Ectodermal cell (in vitro differentiated cells): ENCODE measurements around the gene LLGL1.

Source experiments
- H3K27ac ChIP-seq: 2 replicates; pipeline ENCODE4 v1.7.0; 2013; ENCODE audit warnings: mild to moderate bottlenecking, low read depth, low read length; ENCODE audit not compliant: insufficient read depth, poor library complexity, severe bottlenecking
- H3K27me3 ChIP-seq: 2 replicates; pipeline ENCODE4 v1.7.0; 2013; ENCODE audit warnings: mild to moderate bottlenecking, low read length; ENCODE audit not compliant: insufficient read depth, control insufficient read depth, poor library complexity, severe bottlenecking
- H3K36me3 ChIP-seq: one replicate; pipeline ENCODE4 v1.7.0; 2013; ENCODE audit warnings: low read length; ENCODE audit not compliant: control insufficient read depth, insufficient read depth
- H3K4me1 ChIP-seq: one replicate; pipeline ENCODE4 v1.7.0; 2013; ENCODE audit warnings: low read length; ENCODE audit not compliant: control insufficient read depth, insufficient read depth
- H3K4me3 ChIP-seq: 2 replicates; pipeline ENCODE4 v1.7.0; 2013; ENCODE audit warnings: low read depth, low read length, control low read depth; ENCODE audit not compliant: insufficient read depth
- H3K9me3 ChIP-seq: 2 replicates; pipeline ENCODE4 v1.7.0; 2013; ENCODE audit warnings: mild to moderate bottlenecking, low read length, moderate library complexity; ENCODE audit not compliant: control insufficient read depth
- WGBS, 2 experiments: methylation state at CpG; one replicate each; pipeline ENCODE4 v1.1.7; 2013; ENCODE audit warnings: missing lambda C conversion rate in 2 of 2; 5-methylcytosine and 5-hydroxymethylcytosine counted together

LLGL1 gene

DNA sequence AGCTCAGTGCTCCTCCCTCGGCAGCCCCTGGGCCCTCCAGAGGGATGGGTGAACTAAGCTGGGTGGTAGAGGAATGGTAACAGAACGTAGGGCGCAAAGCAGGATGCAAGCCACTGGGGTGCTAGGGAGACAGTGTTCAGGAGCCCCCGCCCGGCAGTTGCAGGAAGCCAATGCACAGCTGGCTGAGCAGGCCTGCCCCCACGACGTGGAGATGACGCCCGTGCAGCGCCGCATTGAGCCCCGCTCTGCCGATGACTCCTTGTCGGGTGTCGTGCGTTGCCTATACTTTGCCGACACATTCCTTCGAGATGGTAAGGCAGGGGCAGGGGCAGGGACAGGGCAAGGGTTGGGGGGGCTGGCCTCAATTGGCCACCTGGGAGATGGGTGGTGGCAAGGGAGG is 12.9 kb downstream of the LLGL1 start:
- no peaks in the 10 kb centered on the region for H3K9me3 ChIP-seq
- WGBS, 2 experiments = 94 to 96% methylated on average over 18 of the region's 18 CpGs
- no peaks in the 10 kb centered on the region for H3K4me1 ChIP-seq
- H3K27me3 ChIP-seq = no peaks in the 10 kb centered on the region
- H3K4me3 ChIP-seq = no peak overlapping the region
- no peak overlapping the region for H3K27ac ChIP-seq
- H3K36me3 ChIP-seq = peaks cover 68% of the 10 kb centered on the region

DNA sequence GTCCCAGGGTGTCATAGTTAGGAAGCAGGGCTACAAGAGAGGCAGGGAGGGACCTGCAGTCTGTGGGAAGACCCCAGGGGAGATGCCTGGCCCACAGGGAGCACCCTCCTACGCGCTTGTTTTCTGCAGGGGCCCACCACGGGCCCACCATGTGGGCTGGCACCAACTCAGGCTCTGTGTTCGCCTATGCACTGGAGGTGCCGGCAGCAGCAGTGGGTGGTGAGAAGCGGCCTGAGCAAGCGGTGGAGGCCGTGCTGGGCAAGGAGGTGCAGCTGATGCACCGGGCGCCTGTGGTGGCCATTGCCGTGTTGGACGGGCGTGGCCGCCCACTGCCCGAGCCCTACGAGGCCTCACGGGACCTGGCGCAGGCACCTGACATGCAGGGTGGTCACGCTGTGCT is 15.0 kb downstream of the LLGL1 start:
- H3K4me1 ChIP-seq = no peaks in the 10 kb centered on the region
- no peak overlapping the region for H3K4me3 ChIP-seq
- H3K27me3 ChIP-seq = no peaks in the 10 kb centered on the region
- no peak overlapping the region for H3K27ac ChIP-seq
- WGBS, 2 experiments = 96 to 97% methylated on average over 19 of the region's 19 CpGs
- H3K36me3 ChIP-seq = peaks cover 60% of the 10 kb centered on the region
- H3K9me3 ChIP-seq = no peaks in the 10 kb centered on the region

DNA sequence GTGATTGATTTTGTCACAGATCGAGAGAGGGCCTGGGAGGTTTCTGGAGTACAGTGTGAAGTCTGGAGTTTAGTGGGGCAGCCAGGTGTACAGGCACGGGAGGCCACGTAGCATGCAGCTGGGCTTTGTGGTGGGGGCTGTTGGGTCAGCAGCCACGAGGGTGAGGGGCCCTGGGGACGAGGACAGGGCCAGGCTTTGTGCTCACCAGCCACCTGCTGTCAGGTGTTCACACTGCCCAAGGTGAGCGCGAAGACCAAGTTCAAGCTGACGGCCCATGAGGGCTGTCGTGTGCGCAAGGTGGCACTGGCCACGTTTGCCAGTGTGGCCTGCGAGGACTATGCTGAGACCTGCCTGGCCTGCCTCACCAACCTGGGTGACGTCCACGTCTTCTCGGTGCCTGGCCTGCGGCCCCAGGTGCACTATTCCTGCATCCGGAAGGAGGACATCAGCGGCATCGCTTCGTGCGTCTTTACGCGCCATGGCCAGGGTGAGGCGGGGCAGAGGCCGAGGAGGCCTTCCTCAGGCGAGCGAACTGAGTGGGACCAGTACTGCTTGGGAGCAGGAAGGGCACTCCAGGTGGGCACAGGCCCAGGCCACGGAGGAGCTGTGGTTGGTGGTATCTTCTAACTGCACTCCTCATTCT is 15.9 kb downstream of the LLGL1 start:
- Histone ChIP-seq H3K27ac (no peak overlapping the region), H3K27me3 (no peaks in the 10 kb centered on the region), H3K4me3 (no peak overlapping the region), H3K36me3 (peaks cover 66% of the 10 kb centered on the region), H3K9me3 (no peaks in the 10 kb centered on the region), H3K4me1 (no peaks in the 10 kb centered on the region)
- WGBS, 2 experiments = 92% methylated on average over 28 of the region's 28 CpGs

GRCh38 chr17:18245038-18245776 is 19.8 kb downstream of the LLGL1 start:
- Histone ChIP-seq H3K4me3 (no peak overlapping the region), H3K27ac (no peak overlapping the region), H3K36me3 (peaks cover 45% of the 10 kb centered on the region), H3K9me3 (no peaks in the 10 kb centered on the region), H3K27me3 (no peaks in the 10 kb centered on the region), H3K4me1 (peaks cover 6% of the 10 kb centered on the region)
- WGBS, 2 experiments = 93 to 94% methylated on average over 21 of the region's 21 CpGs

- H3K9me3 ChIP-seq = no peaks in the 10 kb centered on the region
- H3K27ac ChIP-seq = no peak overlapping the region
- WGBS, 2 experiments = 93 to 95% methylated on average over 24 of the region's 24 CpGs
- H3K27me3 ChIP-seq = no peaks in the 10 kb centered on the region
- peaks cover 6% of the 10 kb centered on the region for H3K4me1 ChIP-seq
- H3K36me3 ChIP-seq = peaks cover 40% of the 10 kb centered on the region
- no peak overlapping the region for H3K4me3 ChIP-seq
These were observed 20.8 kb downstream of the LLGL1 start for GRCh38 chr17:18246109-18246725.

- Histone ChIP-seq H3K9me3 (no peaks in the 10 kb centered on the region), H3K4me1 (peaks cover 6% of the 10 kb centered on the region), H3K27ac (no peak overlapping the region), H3K27me3 (no peaks in the 10 kb centered on the region), H3K4me3 (no peak overlapping the region), H3K36me3 (peaks cover 35% of the 10 kb centered on the region)
- 17 to 20% methylated on average over 39 to 45 of the region's 46 CpGs for WGBS, 2 experiments
These were observed 21.6 kb downstream of the LLGL1 start for GRCh38 chr17:18246880-18247612.

GRCh38 chr17:18247613-18248001 is 22.2 kb downstream of the LLGL1 start:
- no peak overlapping the region for H3K27ac ChIP-seq
- H3K9me3 ChIP-seq = no peaks in the 10 kb centered on the region
- 92 to 94% methylated on average over 30 of the region's 30 CpGs for WGBS, 2 experiments
- H3K27me3 ChIP-seq = no peaks in the 10 kb centered on the region
- no peak overlapping the region for H3K4me3 ChIP-seq
- peaks cover 6% of the 10 kb centered on the region for H3K4me1 ChIP-seq
- peaks cover 37% of the 10 kb centered on the region for H3K36me3 ChIP-seq

GRCh38 chr17:18248300-18248731 is 22.9 kb downstream of the LLGL1 start:
- Histone ChIP-seq H3K27me3 (no peaks in the 10 kb centered on the region), H3K36me3 (peaks cover 42% of the 10 kb centered on the region), H3K4me3 (no peak overlapping the region), H3K9me3 (no peaks in the 10 kb centered on the region), H3K4me1 (peaks cover 6% of the 10 kb centered on the region), H3K27ac (no peak overlapping the region)
- WGBS, 2 experiments = 66 to 69% methylated on average over 9 of the region's 9 CpGs

DNA sequence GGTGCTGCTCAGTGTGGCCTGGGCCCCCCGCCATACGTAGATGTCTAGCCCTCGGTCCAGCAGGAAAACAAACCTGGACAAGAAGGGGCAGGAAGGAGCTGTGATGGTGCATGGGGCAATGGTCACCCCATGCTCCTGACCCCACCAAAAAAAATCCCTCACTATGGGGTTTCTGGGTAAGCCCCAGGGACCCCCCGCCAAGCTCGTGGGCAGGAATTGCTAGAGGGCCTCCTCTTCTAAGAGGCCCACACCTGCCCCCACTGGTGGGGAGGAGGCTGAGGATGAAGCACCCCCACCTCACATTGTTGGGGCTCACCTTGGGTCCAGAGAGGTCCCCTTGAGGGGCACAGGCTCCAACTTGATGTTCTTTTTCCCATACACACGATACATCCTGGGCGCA is 23.4 kb downstream of the LLGL1 start:
- Histone ChIP-seq H3K9me3 (no peaks in the 10 kb centered on the region), H3K4me1 (peaks cover 6% of the 10 kb centered on the region), H3K4me3 (no peak overlapping the region), H3K27ac (no peak overlapping the region), H3K27me3 (no peaks in the 10 kb centered on the region), H3K36me3 (peaks cover 42% of the 10 kb centered on the region)
- WGBS, 2 experiments = 94 to 96% methylated on average over 7 of the region's 7 CpGs

GRCh38 chr17:18250259-18250658 is 24.8 kb downstream of the LLGL1 start:
- H3K9me3 ChIP-seq = no peaks in the 10 kb centered on the region
- no peaks in the 10 kb centered on the region for H3K27me3 ChIP-seq
- peaks cover 6% of the 10 kb centered on the region for H3K4me1 ChIP-seq
- no peak overlapping the region for H3K4me3 ChIP-seq
- no peak overlapping the region for H3K27ac ChIP-seq
- WGBS, 2 experiments = 94 to 96% methylated on average over 9 of the region's 9 CpGs
- H3K36me3 ChIP-seq = peaks cover 48% of the 10 kb centered on the region
